GM23338 (cell line): Measurements from ENCODE around the gene GAREM1. TPM values are rescaled to one million over a fixed set of nuclear protein-coding genes. Genes with fewer than 3 reads are reported as not detected.
A peak's percentile ranks its signal among the peaks of the same experiment; 100 is the strongest.

Experiments
- ATAC-seq: fragments of 200-7000 bp; cut with Tn5 transposase; 3 replicates; pipeline ENCODE4 v1.9.1; 2020
- DNase-seq: peaks from one replicate; pipeline ENCODE4 v3.0.0-alpha.2; 2015; ENCODE audit warnings: low spot score
- H2AFZ ChIP-seq: fragments of 200-600 bp; sonication (generic); 2 replicates; pipeline ENCODE4 v1.8.0; 2016; ENCODE audit warnings: antibody characterized with exemption, mild to moderate bottlenecking, moderate library complexity
- H3F3A ChIP-seq: fragments of 200-600 bp; sonication (generic); replicated peaks from 2 replicates; pipeline ENCODE4 v1.8.0; 2017; ENCODE audit warnings: antibody characterized with exemption, mixed run types, low read depth
- H3K27ac ChIP-seq: fragments of 200-600 bp; sonication (generic); 2 replicates; pipeline ENCODE4 v1.6.1; 2016; ENCODE audit warnings: low read depth
- H3K27me3 ChIP-seq: fragments of 200-600 bp; sonication (generic); 2 replicates; pipeline ENCODE4 v1.8.0; 2016; ENCODE audit warnings: mild to moderate bottlenecking, mixed run types, moderate library complexity; ENCODE audit not compliant: insufficient read depth
- H3K36me3 ChIP-seq: fragments of 200-600 bp; sonication (generic); 2 replicates; pipeline ENCODE4 v1.8.0; 2016; ENCODE audit warnings: mild to moderate bottlenecking; ENCODE audit not compliant: insufficient read depth
- H3K4me1 ChIP-seq: fragments of 200-600 bp; sonication (generic); 2 replicates; pipeline ENCODE4 v1.8.0; 2016; ENCODE audit warnings: mild to moderate bottlenecking, moderate library complexity; ENCODE audit not compliant: insufficient read depth
- H3K4me2 ChIP-seq: fragments of 200-600 bp; sonication (generic); 2 replicates; pipeline ENCODE4 v1.7.1; 2017; ENCODE audit warnings: mixed run types
- H3K4me3 ChIP-seq: fragments of 200-600 bp; sonication (generic); 2 replicates; pipeline ENCODE4 v1.6.1; 2016; ENCODE audit warnings: mixed run types
- H3K79me2 ChIP-seq: fragments of 200-600 bp; sonication (generic); replicated peaks from 2 replicates; pipeline ENCODE4 v1.8.0; 2017; ENCODE audit warnings: mild to moderate bottlenecking; ENCODE audit not compliant: insufficient read depth
- H3K9me2 ChIP-seq: fragments of 200-600 bp; sonication (generic); 2 replicates; pipeline ENCODE4 v1.8.0; 2017; ENCODE audit not compliant: insufficient read depth
- H4K20me1 ChIP-seq: fragments of 200-600 bp; sonication (generic); replicated peaks from 2 replicates; pipeline ENCODE4 v1.8.0; 2017; ENCODE audit warnings: mild to moderate bottlenecking; ENCODE audit not compliant: insufficient read depth
- H3K27ac Mint-ChIP-seq: 2 replicates; pipeline ENCODE4 v1.8.0; 2020; ENCODE audit warnings: inconsistent platforms, mild to moderate bottlenecking, moderate library complexity, mixed read lengths
- H3K27me3 Mint-ChIP-seq: 3 replicates; pipeline ENCODE4 v1.8.0; 2022; ENCODE audit warnings: low read depth, mild to moderate bottlenecking, moderate library complexity, mixed read lengths, inconsistent platforms; ENCODE audit not compliant: insufficient read depth, poor library complexity
- H3K36me3 Mint-ChIP-seq: 3 replicates; pipeline ENCODE4 v1.8.0; 2021; ENCODE audit warnings: low read depth, mild to moderate bottlenecking, inconsistent platforms, moderate library complexity, mixed read lengths
- H3K4me1 Mint-ChIP-seq: 3 replicates; pipeline ENCODE4 v1.8.0; 2020; ENCODE audit warnings: mild to moderate bottlenecking, inconsistent platforms, mixed read lengths
- H3K4me3 Mint-ChIP-seq: 3 replicates; pipeline ENCODE4 v1.8.0; 2021; ENCODE audit warnings: moderate library complexity, mild to moderate bottlenecking, inconsistent platforms, mixed read lengths
- H3K9me3 Mint-ChIP-seq: 3 replicates; pipeline ENCODE4 v1.8.0; 2020; ENCODE audit warnings: moderate library complexity, mild to moderate bottlenecking, inconsistent platforms, mixed read lengths
- CTCF ChIP-seq, 2 experiments: fragments of 200-600 bp in 1 of 2; sonication (generic) in 1 of 2; conservative IDR thresholded peaks; 2 replicates each; pipeline versions ENCODE4 v1.5.1 to v1.6.1; 2016 to 2017; ENCODE audit warnings: antibody characterized with exemption in 2 of 2, low read depth in 2 of 2, mild to moderate bottlenecking in 2 of 2, moderate library complexity in 1 of 2
- EZH2phosphoT487 ChIP-seq: fragments of 200-600 bp; sonication (generic); IDR thresholded peaks from one replicate; pipeline ENCODE4 v1.8.1; 2018; ENCODE audit warnings: antibody characterized with exemption; ENCODE audit not compliant: unreplicated experiment
- JUNB ChIP-seq: IDR thresholded peaks from one replicate; pipeline ENCODE4 v1.6.1; 2016; ENCODE audit warnings: antibody characterized with exemption; ENCODE audit not compliant: unreplicated experiment
- STAT1 ChIP-seq: IDR thresholded peaks from one replicate; pipeline ENCODE4 v1.6.1; 2016; ENCODE audit warnings: antibody characterized with exemption; ENCODE audit not compliant: unreplicated experiment
- ZNF114 ChIP-seq: fragments of 250-450 bp; sonication (Bioruptor Pico); IDR thresholded peaks from 2 replicates; pipeline ENCODE4 v1.5.0; 2020; ENCODE audit warnings: mild to moderate bottlenecking, moderate library complexity
- polyA plus RNA-seq: library from polyadenylated mRNA; unstranded; fragments of >200 nt; fragmentation: Nextera tagmentation; extraction: Ambion mirVana; gene quantifications from 2 replicates; pipeline ENCODE4 v1.2.1, GENCODE V29; 2016
- total RNA-seq: library from RNA; depleted of rRNA; stranded (reverse); fragments of >200 nt; shearing (Covaris generic); gene quantifications from 2 replicates; pipeline ENCODE4 v1.2.3, GENCODE V29; 2014

Gene GAREM1
- total and polyA plus RNA-seq, 2 experiments from 2014 or later, result 2.7 to 6.0 TPM

- TF ChIP-seq ZNF114 (CRISPR knock-in tag) (no peak), EZH2phosphoT487 (no peak), CTCF (conservative IDR thresholded peaks at IDR 0.05; ENCODE audit: low read depth in 2 of 2) (no peak)
- Histone ChIP-seq H3K4me3 (no peak overlapping the region), H3K27ac (no peak overlapping the region), H3F3A (no peaks in the 10 kb centered on the region), H3K9me2 (no peaks in the 10 kb centered on the region), H4K20me1 (peaks cover 9% of the 10 kb centered on the region; the same call in 1 of the 2 replicates), H2AFZ (no peak overlapping the region), H3K4me1 (no peaks in the 10 kb centered on the region), H3K36me3 (no peaks in the 10 kb centered on the region), H3K79me2 (peaks cover 12% of the 10 kb centered on the region; the same call in 1 of the 2 replicates), H3K27me3 (no peaks in the 10 kb centered on the region), H3K4me2 (no peak overlapping the region)
- Mint-ChIP-seq H3K36me3 (no peaks in the 10 kb centered on the region), H3K27ac (no peak overlapping the region), H3K4me3 (no peak overlapping the region), H3K27me3 (no peaks in the 10 kb centered on the region), H3K4me1 (peaks cover 4% of the 10 kb centered on the region), H3K9me3 (no peaks in the 10 kb centered on the region)
- ATAC-seq (no peak), DNase-seq (no peak)
These were observed 30.2 kb downstream of the GAREM1 start for GRCh38 chr18:32440518-32440917.

GRCh38 chr18:32439802-32440201 lies 30.9 kb downstream of the GAREM1 start:
- no peaks in the 10 kb centered on the region for H3K27me3 Mint-ChIP-seq
- Histone ChIP-seq H3K4me2 (no peak overlapping the region), H3K4me1 (no peaks in the 10 kb centered on the region), H3K4me3 (no peak overlapping the region), H2AFZ (no peak overlapping the region), H4K20me1 (peaks cover 2% of the 10 kb centered on the region; the same call in 1 of the 2 replicates), H3K79me2 (peaks cover 11% of the 10 kb centered on the region; the same call in 1 of the 2 replicates), H3K27me3 (no peaks in the 10 kb centered on the region), H3K9me2 (no peaks in the 10 kb centered on the region), H3K36me3 (no peaks in the 10 kb centered on the region), H3K27ac (no peak overlapping the region), H3F3A (no peaks in the 10 kb centered on the region)
- peak; percentile 74 for DNase-seq
- peaks cover 6% of the 10 kb centered on the region for H3K4me1 Mint-ChIP-seq
- no peaks in the 10 kb centered on the region for H3K36me3 Mint-ChIP-seq
- no peak overlapping the region for H3K27ac Mint-ChIP-seq
- no peak overlapping the region for H3K4me3 Mint-ChIP-seq
- peak; percentile 63 to 70 for TF ChIP-seq CTCF (conservative IDR thresholded peaks at IDR 0.05; ENCODE audit: low read depth in 2 of 2)
- TF ChIP-seq JUNB, result no peak
- no peaks in the 10 kb centered on the region for H3K9me3 Mint-ChIP-seq
- peak; percentile 91 for ATAC-seq

GRCh38 chr18:32439241-32439640 lies 31.4 kb downstream of the GAREM1 start:
- Histone ChIP-seq H3K36me3 (no peaks in the 10 kb centered on the region), H3K4me2 (no peak overlapping the region), H3K27me3 (no peaks in the 10 kb centered on the region), H2AFZ (no peak overlapping the region), H3K9me2 (no peaks in the 10 kb centered on the region), H3K79me2 (peaks cover 16% of the 10 kb centered on the region), H3K4me3 (no peak overlapping the region), H3K27ac (no peak overlapping the region), H3F3A (no peaks in the 10 kb centered on the region), H3K4me1 (no peaks in the 10 kb centered on the region), H4K20me1 (peaks cover 2% of the 10 kb centered on the region; the same call in 1 of the 2 replicates)
- H3K4me3 Mint-ChIP-seq, result no peak overlapping the region
- DNase-seq, result no peak
- H3K9me3 Mint-ChIP-seq, result no peaks in the 10 kb centered on the region
- ATAC-seq, result no peak
- H3K36me3 Mint-ChIP-seq, result no peaks in the 10 kb centered on the region
- no peak overlapping the region for H3K27ac Mint-ChIP-seq
- no peaks in the 10 kb centered on the region for H3K27me3 Mint-ChIP-seq
- peaks cover 6% of the 10 kb centered on the region for H3K4me1 Mint-ChIP-seq
- TF ChIP-seq EZH2phosphoT487, result no peak
- TF ChIP-seq STAT1, result no peak
